GM12892 (cell line): Measurements from ENCODE around the gene GOLGA6L6.
"Not testable (repeated sequence)": the region's sequence is repeated elsewhere in the genome, so short reads cannot be mapped to it uniquely, and the experiment has no call there.

Experiments used
- POLR2AphosphoS5 ChIP-seq: IDR thresholded peaks from 2 replicates; pipeline ENCODE4 v1.6.1; 2011; ENCODE audit warnings: low read depth, low read length, control low read depth
- TAF1 ChIP-seq: IDR thresholded peaks from 2 replicates; pipeline ENCODE4 v1.6.1; 2011; ENCODE audit warnings: low read depth, mild to moderate bottlenecking, control low read depth, low read length, borderline replicate concordance

GRCh38 chr15:20489320-20489719, 52.3 kb downstream of the GOLGA6L6 start:
- not testable (repeated sequence) for TF ChIP-seq POLR2AphosphoS5, TAF1
